ELF-1 (cell line): Measurements from ENCODE around the gene PSMB4.
"Not testable (repeated sequence)": the region's sequence is repeated elsewhere in the genome, so short reads cannot be mapped to it uniquely, and the experiment has no call there.

Experiments used
- DNase-seq: peaks from one replicate; pipeline ENCODE4 v3.0.0-alpha.2; 2016; ENCODE audit warnings: low read depth, low spot score

Gene PSMB4

DNA sequence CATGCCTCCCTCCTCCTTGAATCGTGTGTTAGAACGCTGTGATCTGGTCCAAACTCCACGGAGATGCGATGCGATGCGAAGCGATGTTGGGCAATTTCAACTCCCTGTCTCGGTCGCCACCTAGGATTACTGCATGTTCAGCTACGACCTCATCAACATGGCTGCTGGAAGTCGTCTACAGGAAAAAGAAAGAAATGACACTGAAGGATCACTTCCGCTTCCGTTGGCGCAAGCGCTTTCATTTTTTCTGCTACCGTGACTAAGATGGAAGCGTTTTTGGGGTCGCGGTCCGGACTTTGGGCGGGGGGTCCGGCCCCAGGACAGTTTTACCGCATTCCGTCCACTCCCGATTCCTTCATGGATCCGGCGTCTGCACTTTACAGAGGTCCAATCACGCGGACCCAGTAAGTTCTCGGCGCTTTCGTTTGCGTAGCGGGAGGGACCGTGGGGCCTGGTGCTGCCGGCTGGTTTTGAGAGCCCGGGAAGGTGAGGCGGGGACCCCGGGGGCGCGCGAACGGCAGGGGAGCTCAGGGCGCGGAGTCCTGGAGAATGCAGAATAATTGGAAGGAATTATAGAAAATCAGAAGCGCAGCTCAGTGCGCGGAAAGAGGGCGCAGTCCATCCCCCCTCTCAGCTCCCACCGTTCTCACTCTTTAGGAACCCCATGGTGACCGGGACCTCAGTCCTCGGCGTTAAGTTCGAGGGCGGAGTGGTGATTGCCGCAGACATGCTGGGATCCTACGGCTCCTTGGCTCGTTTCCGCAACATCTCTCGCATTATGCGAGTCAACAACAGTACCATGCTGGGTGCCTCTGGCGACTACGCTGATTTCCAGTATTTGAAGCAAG lies at the start of gene PSMB4:
Gene PSMB4 (plus strand): TSS at position 250 of the 848 bp plus-strand sequence. CDS start 15 bp downstream, at position 265.
- DNase-seq, result peak; percentile 91

GRCh38 chr1:151350323-151350722 lies 49.0 kb upstream of the PSMB4 start:
- DNase-seq, result not testable (repeated sequence)

GRCh38 chr1:151352021-151352718 lies 47.2 kb upstream of the PSMB4 start:
- no peak for DNase-seq

- DNase-seq, result no peak
Observed at GRCh38 chr1:151356696-151357095, 42.7 kb upstream of the PSMB4 start.

- no peak for DNase-seq
Observed at GRCh38 chr1:151361883-151362282, 37.5 kb upstream of the PSMB4 start.

DNA sequence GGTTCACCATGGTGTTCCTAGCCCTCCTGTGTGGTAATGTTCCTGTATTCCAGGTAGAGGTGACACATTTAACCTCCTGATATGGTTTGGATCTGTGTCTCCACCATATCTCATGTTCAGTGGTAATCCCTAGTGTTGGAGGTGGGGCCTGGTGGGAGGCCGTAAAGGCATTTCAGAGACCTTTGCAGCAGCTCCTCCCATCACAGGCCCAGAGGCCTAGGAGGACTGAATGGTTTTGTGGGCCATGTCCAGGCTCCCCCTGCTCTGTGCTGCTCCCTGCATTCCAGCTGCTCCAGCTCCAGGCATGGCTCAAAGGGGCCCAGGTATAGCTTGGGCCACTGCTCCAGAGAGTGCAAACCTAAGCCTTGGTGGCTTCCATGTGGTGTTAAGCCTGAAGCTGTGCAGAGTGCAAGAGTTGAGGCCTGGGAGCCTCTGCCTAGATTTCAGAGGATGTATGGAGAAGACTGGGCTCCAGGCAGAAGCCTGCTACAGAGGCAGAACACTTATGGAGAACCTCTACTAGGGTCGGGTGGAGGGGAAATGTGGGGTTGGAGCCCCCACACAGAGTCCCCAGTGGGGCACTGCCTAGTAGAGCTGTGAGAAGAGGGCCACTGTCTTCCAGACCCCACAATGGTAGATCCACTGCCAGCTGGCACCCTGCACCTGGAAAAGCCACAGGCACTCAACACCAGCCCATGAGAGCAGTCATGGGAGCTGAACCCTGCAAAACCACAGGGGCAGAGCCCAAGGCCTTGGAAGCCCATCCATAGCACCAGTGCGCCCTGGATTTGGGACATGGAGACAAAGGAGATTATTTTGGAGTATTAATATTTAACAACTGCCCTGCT lies 36.8 kb upstream of the PSMB4 start:
- DNase-seq, result no peak

DNA sequence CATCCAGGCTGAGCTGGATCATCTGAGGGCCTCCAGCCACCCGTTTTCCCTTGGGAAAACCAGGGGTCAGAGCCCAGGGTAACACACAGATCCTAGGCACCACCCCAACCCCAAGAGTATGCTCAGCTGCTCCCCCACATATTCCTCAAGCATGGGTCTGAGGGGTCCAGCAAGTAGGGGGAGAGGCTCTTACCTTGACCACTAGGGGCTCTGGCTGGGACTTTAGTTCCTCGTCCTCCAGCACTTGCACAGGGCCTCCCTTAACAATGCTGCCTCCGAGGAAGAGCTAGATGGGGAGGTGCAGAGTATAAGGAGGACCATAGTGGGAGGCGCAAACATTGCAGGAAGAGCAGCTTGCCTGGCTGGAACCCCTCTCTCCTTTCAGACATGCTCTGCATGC lies 34.4 kb upstream of the PSMB4 start:
- no peak for DNase-seq

DNA sequence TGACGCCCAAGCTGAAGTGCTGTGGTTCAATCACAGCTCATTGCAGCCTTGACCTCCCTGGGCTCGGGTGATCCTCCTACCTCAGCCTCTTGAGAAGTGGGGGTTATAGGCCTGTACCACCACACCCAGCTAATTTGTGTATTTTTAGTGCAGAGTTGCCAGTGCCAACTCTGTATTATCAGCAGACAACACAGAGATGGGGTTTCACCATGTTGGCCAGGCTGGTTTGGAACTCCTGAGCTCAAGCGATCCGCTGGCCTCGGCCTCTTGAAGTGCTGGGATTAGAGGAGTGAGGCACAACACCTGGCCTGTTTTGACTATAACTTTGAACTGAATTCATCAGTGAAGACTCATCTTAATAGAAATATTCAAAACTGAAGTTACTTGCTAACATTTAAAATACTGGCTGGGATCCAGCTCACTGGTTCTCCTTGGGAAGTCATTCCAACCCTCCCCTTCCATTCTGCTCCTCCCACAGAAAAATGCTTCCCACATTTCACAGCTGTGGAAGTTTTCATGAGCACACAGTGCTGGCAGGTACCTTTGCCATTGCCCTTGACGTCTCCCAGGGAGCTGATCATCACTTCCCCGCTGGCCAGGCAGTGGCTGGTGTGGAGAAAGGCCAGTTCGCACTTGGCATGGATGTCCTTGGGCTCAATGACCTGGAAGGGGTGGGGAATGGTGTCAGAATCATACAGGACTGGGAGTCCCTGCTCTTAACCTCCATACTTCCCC lies 31.5 kb upstream of the PSMB4 start:
- no peak for DNase-seq

DNA sequence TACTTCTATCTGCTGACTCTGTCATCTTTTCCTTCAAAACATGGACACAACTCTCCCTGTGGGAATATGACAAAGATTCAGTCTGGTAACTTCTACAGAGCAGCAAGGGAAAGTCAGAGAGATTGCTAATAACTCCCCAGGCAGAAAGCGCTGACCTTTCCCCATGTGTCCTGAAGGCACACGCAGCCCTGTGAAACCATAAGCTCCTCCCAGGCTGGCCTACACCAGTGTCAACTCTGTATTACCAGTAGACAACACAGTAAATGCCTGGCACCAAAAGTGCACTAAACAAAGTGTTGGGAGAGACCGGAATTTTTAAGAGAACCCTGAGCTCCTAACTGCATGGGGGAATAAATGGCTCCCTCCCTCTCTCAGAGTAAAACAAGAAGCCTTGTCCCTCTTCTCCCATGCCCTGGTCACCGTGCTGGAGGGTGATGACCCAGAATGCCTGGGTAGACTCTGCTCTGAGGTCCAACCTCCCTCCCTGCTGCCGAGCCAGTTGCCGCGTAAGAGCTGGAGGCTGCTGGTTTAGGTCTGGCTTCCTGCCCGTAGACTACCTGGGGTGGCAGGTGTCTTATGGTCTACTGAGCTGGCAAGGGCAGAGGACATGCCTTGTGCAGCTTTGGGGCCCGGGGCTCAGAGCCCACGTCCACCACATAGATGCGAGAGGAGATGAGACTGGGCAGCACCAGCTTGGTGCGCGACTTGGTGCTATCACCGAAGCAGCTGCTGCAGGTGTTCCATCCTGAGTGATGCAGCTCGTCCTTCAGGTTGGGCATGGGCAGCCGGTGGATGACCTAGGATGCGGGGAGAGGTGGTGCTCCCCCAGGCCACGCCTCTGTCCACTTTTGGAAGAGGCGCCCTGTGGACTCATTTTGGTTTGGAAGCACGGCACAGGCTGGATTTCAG lies 30.7 kb upstream of the PSMB4 start:
- no peak for DNase-seq

DNA sequence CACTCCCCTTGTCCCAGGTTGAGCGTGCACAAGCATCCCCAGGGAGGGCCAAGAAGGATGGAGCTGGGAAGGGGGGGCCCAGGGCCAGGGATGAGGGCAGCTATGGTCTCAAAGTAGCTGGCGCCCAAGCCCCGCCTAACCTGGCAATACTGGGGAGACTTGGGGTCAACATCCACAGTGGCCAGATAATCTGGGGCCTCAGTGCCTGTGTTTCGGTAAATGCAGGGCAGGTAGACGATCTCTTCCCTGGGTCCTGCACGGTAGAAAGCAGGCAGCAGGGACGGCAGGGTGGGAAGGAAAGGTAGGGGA lies 30.1 kb upstream of the PSMB4 start:
- no peak for DNase-seq

GRCh38 chr1:151369621-151370048 lies 29.7 kb upstream of the PSMB4 start:
- no peak for DNase-seq

- DNase-seq, result no peak
Observed at GRCh38 chr1:151370211-151370911, 29.0 kb upstream of the PSMB4 start.

GRCh38 chr1:151371370-151372057 lies 27.9 kb upstream of the PSMB4 start:
- DNase-seq, result no peak

DNA sequence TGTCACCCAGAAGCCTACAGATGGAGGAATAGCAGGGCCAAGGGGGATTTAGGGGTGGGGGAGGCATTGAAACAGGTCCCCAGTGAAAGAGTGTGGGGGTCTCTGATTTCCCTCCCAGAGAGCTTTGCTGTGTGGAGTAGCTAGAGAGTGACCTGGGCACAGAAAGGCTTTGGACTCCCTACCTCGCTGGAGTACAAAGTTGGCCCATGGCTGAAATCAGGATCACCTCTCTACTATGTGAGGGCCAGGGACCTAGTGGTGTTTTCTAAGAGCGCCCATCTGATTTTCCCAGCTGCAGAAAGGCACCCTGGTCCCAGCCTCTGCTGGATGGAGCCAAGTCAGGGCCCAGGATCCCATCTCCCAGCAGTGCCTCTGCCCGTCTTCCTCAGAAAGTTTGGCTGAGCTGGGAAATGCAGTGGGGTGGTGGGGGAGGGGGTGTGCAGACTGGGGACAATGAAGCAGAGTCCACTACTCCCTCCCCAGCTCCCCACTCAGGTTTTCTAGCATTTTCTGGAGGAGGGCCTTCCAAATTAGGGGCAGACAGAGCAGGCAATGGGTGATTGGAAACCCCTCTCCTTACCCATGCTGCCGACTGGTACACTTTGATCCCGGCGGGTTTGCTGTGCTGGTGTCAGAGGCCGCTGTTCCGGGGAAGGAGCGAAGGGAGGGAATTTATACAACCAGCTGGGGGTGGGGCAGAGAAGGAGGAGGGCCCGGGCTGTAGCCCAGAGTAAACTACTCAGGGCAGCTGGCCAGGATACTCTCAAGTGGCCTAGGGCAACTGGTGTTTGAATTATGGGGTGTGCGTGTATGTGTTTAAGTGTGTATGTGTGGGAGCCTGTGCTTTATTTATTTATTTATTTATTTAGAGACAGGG lies 27.1 kb upstream of the PSMB4 start, which contains the start of gene SELENBP1:
Gene SELENBP1 (minus strand): TSS at position 648 of the 877 bp plus-strand sequence. CDS start 64 bp downstream, at position 584.
- peak; percentile 83 for DNase-seq

- DNase-seq, result no peak
Observed at GRCh38 chr1:151373196-151373595, 26.2 kb upstream of the PSMB4 start.

DNA sequence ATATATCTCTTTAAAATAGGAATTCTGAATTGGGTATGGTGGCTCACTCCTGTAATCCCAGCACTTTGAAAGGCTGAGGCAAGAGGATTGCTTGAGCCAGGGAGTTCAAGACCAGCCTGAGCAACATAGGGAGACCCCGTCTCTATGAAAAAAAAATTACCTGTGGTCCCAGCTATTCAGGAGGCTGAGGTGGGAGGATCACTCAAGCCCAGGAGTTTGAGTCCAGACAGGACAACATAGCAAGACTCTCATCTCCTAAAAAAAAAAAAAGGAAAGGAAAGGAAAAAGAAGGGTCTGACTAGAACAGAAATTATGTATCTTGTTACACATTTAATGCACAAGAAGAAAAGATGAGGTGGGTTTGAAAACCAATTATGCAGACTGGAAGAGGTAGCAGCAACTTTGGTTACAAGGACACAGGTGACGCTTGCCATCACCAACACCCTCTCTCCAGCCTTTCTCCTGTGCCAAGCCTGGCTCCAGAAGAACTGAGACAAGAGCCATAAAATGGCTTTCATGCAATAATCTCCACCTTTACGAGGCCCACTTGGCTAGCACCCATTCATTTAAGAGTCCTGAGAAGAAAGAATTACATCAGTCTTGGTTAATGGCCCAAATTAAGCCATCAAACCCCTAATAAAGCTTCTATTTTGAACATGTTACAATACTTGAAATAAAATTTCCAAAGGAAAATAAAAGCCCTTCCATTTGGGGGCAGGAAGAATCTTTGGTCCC lies 22.1 kb upstream of the PSMB4 start:
- DNase-seq, result no peak

GRCh38 chr1:151384584-151384983 lies 14.8 kb upstream of the PSMB4 start:
- DNase-seq, result no peak
